Non-pigmented ciliary epithelial cell (primary cell): ENCODE data around the gene GPANK1.

Experiments used
- DNase-seq: peaks from one replicate; pipeline ENCODE4 v3.0.0-alpha.2; 2010; ENCODE audit warnings: low read depth

The GPANK1 gene

DNA sequence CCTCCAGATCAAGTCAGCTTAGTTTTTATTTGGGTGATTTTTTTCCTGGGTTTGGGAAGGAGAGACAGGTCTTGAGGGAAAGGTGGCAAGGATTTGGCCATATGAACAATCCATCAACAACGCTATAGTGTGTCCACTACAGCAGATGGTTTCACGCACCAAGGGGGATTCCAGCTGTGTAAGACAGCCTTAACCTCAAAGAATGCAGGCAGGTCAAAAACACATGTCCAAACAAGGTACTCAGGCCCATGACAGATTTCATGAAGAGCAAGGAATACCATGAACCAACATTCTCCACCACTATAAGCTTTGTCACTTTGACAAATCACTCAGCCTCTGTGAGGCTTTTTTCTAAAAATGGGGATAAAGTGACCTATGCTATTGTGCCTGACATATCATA, 47.8 kb downstream of the GPANK1 start:
- no peak for DNase-seq

DNA sequence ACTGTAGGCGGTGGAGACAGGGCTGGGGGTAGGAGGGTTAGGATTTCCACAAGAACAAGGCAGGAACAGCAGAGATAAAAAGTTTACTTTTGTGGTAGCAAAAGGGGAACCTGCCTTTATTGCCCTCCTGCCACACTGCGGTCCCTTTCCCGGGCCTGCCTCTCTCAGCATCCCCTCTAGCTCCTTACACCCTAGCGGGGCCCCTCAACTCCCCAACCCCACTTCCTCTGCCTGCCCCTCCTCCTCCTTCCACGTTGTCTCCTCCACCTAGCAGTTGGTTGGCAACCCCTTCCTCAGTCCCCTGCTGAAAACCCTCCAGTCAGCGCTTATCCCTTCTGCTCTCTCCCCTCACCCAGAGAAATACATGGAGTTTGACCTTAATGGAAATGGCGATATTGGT, 49.0 kb downstream of the GPANK1 start:
- no peak for DNase-seq

DNA sequence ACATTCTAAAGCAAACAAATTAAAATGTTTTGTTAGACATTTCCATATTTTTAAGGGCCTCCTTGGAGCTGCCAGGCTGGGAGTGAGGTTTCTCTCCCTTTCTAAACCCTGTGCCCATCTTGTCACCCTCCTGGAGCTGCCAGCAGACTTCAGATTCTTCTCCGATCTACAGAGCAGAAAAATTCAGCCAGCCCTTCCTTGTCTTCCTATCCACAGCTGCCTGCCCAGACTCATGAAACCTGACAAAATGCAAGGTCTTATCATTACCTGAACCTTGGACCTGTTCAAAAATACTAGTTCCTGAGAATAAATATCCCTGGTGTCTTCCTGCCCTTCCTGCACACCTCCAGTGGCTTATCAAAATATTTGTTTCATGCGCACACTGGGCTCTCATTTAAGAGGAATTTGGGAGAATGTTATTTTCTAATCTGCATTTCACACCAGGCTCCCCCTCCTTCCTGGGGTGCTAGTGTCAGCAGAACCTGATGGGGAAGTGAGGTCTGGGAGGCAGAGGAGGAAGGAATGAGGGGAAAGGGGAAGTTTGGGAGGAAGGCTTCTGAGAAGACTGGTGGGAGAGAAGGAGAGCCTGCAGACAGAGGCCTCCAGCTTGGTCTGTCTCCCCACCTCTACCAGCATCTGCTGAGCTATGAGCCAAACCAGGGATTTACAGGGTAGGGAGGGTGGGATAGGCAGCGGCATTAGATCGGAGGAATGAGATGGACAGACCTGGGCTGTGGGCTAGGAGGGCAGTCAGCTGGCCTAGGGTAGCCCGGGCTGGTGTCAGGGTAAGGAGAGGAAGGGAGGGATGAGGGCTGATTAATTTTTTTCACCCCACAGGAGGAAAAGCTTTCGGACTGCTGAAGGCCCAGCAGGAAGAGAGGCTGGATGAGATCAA, 49.9 kb downstream of the GPANK1 start, which contains the start of gene AIF1:
AIF1 (plus strand) TSS at position 551 of the 895 bp plus-strand sequence; CDS start at position 647, 96 bp downstream.
- no peak for DNase-seq

DNA sequence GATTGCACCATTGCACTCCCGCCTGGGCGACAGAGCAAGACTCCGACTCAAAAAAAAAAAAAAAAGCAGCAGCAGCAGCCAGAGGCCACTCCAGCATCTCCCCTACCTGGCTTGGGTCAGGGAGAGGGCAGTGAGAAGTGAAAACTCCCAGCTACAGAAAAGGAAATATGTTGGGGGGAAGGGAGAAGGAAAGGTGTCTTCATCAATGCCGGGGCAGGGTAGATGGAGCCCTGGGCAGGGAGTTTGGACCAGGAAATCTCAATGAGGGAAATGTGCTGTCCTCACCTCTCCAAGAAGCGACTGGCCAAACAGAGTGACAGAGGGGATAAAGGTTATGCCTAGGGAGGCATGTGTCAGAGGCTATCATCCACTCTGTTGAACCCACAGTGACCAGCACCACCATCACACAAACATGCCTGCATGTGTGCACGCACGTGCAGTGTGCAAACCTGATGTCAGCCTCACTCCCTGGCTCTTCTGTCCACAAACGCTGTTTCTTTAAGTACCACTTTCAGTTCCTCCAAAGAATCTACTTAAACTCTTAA, 50.6 kb downstream of the GPANK1 start:
- no peak for DNase-seq
